NCI-H1694 (cell line): ENCODE data around the gene ITGB8.

Source experiments
- DNase-seq: peaks from one replicate; lab custom pipeline; 2025; lab: John Stamatoyannopoulos, UW

Gene ITGB8

GRCh38 chr7:20464891-20465290 is 134.2 kb downstream of the ITGB8 start:
- DNase-seq = no peak
